Vagina (tissue), 2 donors: ENCODE measurements around the gene CCDC126. TPM values are rescaled to one million over a fixed set of nuclear protein-coding genes. Genes with fewer than 3 reads are reported as not detected.

Experiments used
- DNase-seq, 2 donors: peaks; one replicate each; pipeline ENCODE4 v3.0.0-alpha.2; 2017; ENCODE audit errors: extremely low spot score in 2 of 2
- H3K27ac ChIP-seq: fragments of 200-600 bp; sonication (generic); one replicate; pipeline ENCODE4 v1.5.1; 2019
- H3K27me3 ChIP-seq: fragments of 200-600 bp; sonication (generic); one replicate; pipeline ENCODE4 v1.5.1; 2019
- H3K36me3 ChIP-seq, 2 donors: fragments of 200-600 bp; sonication (generic); one replicate each; pipeline ENCODE4 v1.5.1; 2017 to 2019
- H3K4me1 ChIP-seq: fragments of 200-600 bp; sonication (generic); one replicate; pipeline ENCODE4 v1.5.1; 2019
- H3K4me3 ChIP-seq, 2 donors: fragments of 200-600 bp; sonication (generic); 1 replicate in 1 of 2; 2 replicates in 1 of 2; pipeline ENCODE4 v1.5.1; 2016 to 2019
- H3K9me3 ChIP-seq: fragments of 200-600 bp; sonication (generic); one replicate; pipeline ENCODE4 v1.5.1; 2019
- CTCF ChIP-seq, 3 experiments: fragments of 450-650 bp in 2 of 3; fragments of 200-600 bp in 1 of 3; sonication (generic) in 1 of 3; IDR thresholded peaks; one replicate each; pipeline ENCODE4 v1.5.1; 2017 to 2019; ENCODE audit warnings: antibody characterized with exemption in 3 of 3, mild to moderate bottlenecking in 2 of 3, moderate library complexity in 2 of 3
- POLR2A ChIP-seq, 2 donors: fragments of 450-650 bp; IDR thresholded peaks; one replicate each; pipeline ENCODE4 v1.6.1; 2017; ENCODE audit warnings: antibody characterized with exemption in 2 of 2, mild to moderate bottlenecking in 2 of 2, moderate library complexity in 2 of 2
- POLR2AphosphoS5 ChIP-seq, 2 donors: sonication (generic); formaldehyde crosslinking; IDR thresholded peaks; one replicate each; pipeline ENCODE4 v1.9.0; 2017; ENCODE audit warnings: antibody characterized with exemption in 2 of 2, mild to moderate bottlenecking in 2 of 2, low read depth in 1 of 2; ENCODE audit not compliant: insufficient read depth in 1 of 2
- intact Hi-C: fragments of 100-400 bp; cut with DNase I; formaldehyde crosslinking; loops from one replicate; pipeline ENCODE4 v1.15.1; 2023
- total RNA-seq: library from RNA; depleted of rRNA; stranded (reverse); fragments of >200 nt; gene quantifications from one replicate; pipeline ENCODE4 v1.2.3, GENCODE V29; 2016

CCDC126 gene
- total RNA-seq, 1 donor from 2014 or later = 18.7 TPM

DNA sequence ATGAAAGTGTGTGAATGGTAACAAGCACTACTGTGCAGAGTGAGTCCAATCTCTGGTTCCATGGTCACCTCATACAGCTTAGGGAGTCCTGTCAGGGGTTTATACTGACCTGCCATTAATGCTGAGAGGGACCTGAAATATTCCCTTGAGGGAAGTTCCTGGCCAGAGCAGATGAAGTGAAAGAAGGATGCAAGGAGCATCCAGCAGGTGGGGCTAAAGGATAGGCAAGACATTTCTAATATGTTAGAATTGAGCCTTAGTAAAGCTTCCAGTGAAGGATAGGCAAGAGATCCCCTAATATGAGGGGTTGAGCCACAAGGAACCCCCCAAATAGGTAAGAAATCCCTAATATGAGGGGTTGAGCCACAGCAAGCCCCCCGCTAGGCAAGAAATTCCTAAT, 57.3 kb downstream of the CCDC126 start:
- no peaks in the 10 kb centered on the region for H3K4me1 ChIP-seq
- DNase-seq = no peak
- no peak overlapping the region for H3K27ac ChIP-seq
- intact Hi-C loops = no loop called here
- TF ChIP-seq CTCF (IDR thresholded peaks at IDR 0.05) (no peak), POLR2A (IDR thresholded peaks at IDR 0.05) (no peak), POLR2AphosphoS5 (IDR thresholded peaks at IDR 0.05; ENCODE audit: insufficient read depth in 1 of 2, low read depth in 1 of 2) (no peak)
- H3K27me3 ChIP-seq = no peaks in the 10 kb centered on the region
- H3K36me3 ChIP-seq = no peaks in the 10 kb centered on the region
- H3K9me3 ChIP-seq = peaks cover 20% of the 10 kb centered on the region
- no peak overlapping the region for H3K4me3 ChIP-seq

GRCh38 chr7:23655433-23655832, 58.3 kb downstream of the CCDC126 start:
- intact Hi-C loops = no loop called here
- Histone ChIP-seq H3K36me3 (no peaks in the 10 kb centered on the region), H3K4me1 (no peaks in the 10 kb centered on the region), H3K27me3 (no peaks in the 10 kb centered on the region), H3K9me3 (peaks cover 20% of the 10 kb centered on the region), H3K27ac (no peak overlapping the region), H3K4me3 (no peak overlapping the region)
- no peak for TF ChIP-seq POLR2A (IDR thresholded peaks at IDR 0.05)
- no peak for TF ChIP-seq POLR2AphosphoS5 (IDR thresholded peaks at IDR 0.05; ENCODE audit: insufficient read depth in 1 of 2, low read depth in 1 of 2)
- TF ChIP-seq CTCF (IDR thresholded peaks at IDR 0.05) = no peak
- DNase-seq = no peak

GRCh38 chr7:23658831-23659427, 61.7 kb downstream of the CCDC126 start:
- no peak overlapping the region for H3K4me3 ChIP-seq
- no peak for DNase-seq
- TF ChIP-seq POLR2AphosphoS5 (IDR thresholded peaks at IDR 0.05; ENCODE audit: insufficient read depth in 1 of 2, low read depth in 1 of 2) = no peak
- TF ChIP-seq POLR2A (IDR thresholded peaks at IDR 0.05) = no peak
- no peak for TF ChIP-seq CTCF (IDR thresholded peaks at IDR 0.05)

GRCh38 chr7:23661385-23661784, 64.2 kb downstream of the CCDC126 start:
- no peaks in the 10 kb centered on the region for H3K27me3 ChIP-seq
- TF ChIP-seq POLR2AphosphoS5 (IDR thresholded peaks at IDR 0.05; ENCODE audit: insufficient read depth in 1 of 2, low read depth in 1 of 2) = no peak
- TF ChIP-seq POLR2A (IDR thresholded peaks at IDR 0.05) = no peak
- TF ChIP-seq CTCF (IDR thresholded peaks at IDR 0.05) = no peak
- no peaks in the 10 kb centered on the region for H3K9me3 ChIP-seq
- H3K27ac ChIP-seq = no peak overlapping the region
- H3K36me3 ChIP-seq = no peaks in the 10 kb centered on the region
- no peak for DNase-seq
- intact Hi-C loops = no loop called here
- H3K4me3 ChIP-seq = no peak overlapping the region
- no peaks in the 10 kb centered on the region for H3K4me1 ChIP-seq

More at GRCh38 chr7:23658831-23659427, 61.7 kb downstream of the CCDC126 start:
- Histone ChIP-seq H3K27ac (no peak overlapping the region), H3K9me3 (peaks cover 7% of the 10 kb centered on the region), H3K4me1 (no peaks in the 10 kb centered on the region), H3K36me3 (no peaks in the 10 kb centered on the region), H3K27me3 (no peaks in the 10 kb centered on the region)
- intact Hi-C loops = no loop called here

GRCh38 chr7:23662124-23662983, 65.2 kb downstream of the CCDC126 start:
- no peaks in the 10 kb centered on the region for H3K9me3 ChIP-seq
- DNase-seq = peak in 1 of 2 donors; percentile 60
- H3K4me1 ChIP-seq = no peaks in the 10 kb centered on the region
- H3K27me3 ChIP-seq = no peaks in the 10 kb centered on the region
- H3K27ac ChIP-seq = no peak overlapping the region
- intact Hi-C loops = no loop called here
- H3K4me3 ChIP-seq = no peak overlapping the region
- H3K36me3 ChIP-seq = no peaks in the 10 kb centered on the region
- no peak for TF ChIP-seq CTCF (IDR thresholded peaks at IDR 0.05)
- TF ChIP-seq POLR2A (IDR thresholded peaks at IDR 0.05) = no peak
